SIG-M5 (cell line): Measurements from ENCODE around the gene ERC2.

ENCODE experiments used
- DNase-seq: peaks from one replicate; lab custom pipeline; 2025; lab: John Stamatoyannopoulos, UW

Gene ERC2

DNA sequence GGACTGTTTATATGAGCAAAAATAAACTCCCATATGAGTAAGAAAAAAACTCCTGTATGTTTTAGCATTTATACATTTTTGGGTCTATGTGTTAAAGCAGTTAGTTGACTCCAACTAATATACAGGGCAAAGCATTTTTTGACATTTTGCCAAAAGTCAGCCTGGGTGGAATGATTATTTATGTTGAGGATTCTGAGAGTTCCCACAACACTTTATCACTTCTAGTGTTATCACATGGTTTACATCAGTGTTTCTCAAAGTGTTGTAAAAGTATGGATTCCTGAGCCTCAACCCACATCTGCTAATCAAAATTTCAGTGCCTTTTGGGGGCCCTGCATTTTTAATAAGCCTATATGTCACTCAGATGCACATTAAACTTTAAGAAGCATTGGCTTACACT, 643.9 kb downstream of the ERC2 start:
- DNase-seq = no peak

GRCh38 chr3:55823829-55824228, 644.4 kb downstream of the ERC2 start:
- no peak for DNase-seq

DNA sequence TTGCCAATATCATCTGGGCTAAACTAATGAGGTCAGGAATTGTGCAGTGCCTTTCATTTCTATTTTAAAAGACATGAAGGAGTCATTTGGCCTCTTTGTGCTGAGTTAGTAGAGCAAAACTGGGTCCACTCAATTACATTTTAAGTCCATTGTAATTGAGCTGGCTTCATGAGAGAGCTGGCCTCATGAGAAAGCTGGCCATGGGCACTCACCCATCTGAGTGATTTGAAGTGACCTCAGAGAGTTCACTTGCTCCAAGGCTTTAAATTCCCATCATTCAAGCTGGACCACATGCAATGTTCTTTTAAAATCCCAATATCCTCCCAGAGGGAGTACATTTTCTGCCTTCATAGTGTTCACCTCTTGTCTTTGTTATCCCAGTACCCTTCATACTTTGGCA, 645.3 kb downstream of the ERC2 start:
- no peak for DNase-seq

GRCh38 chr3:55819005-55819404, 649.3 kb downstream of the ERC2 start:
- no peak for DNase-seq

GRCh38 chr3:55818485-55818884, 649.8 kb downstream of the ERC2 start:
- no peak for DNase-seq

DNA sequence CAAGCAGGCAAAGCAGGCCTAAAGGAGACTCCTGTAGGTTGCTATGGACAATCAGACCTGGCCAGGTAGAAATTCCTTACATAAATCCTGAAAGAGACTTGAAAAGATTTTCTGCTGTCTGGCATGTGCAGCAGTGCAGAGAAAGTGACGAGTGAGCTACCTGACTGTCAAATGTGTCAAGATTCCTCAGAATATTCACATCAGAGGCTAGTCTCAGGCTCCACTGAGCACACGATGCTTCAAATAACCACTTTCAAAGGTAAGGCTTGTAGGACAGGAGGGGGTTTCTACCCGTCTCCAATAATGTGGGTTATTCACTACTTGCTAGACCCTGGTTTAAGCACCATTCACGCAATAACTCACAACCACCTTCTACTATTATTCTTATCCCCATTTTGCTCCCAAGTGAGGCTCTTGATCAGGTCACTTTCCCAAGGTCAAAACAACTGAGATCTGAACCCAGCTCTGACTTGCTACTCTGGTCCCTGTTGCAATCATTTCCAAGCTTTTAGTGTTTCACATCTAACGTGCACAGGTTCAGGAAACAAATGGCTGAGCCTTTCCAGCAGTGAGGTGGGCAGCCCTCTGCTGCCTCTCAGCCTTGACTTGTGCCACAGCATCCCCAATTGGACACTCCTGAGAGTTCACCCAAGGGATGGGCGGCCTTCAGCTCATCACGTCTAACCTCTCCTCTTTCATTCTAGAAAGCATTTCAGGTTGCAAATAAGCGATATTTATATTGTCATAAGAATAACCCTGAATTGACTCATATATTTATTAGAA, 651.3 kb downstream of the ERC2 start:
- no peak for DNase-seq

- DNase-seq = no peak
Observed at GRCh38 chr3:55815262-55815661, 653.0 kb downstream of the ERC2 start.

- DNase-seq = no peak
Observed at GRCh38 chr3:55813268-55814097, 654.8 kb downstream of the ERC2 start.

DNA sequence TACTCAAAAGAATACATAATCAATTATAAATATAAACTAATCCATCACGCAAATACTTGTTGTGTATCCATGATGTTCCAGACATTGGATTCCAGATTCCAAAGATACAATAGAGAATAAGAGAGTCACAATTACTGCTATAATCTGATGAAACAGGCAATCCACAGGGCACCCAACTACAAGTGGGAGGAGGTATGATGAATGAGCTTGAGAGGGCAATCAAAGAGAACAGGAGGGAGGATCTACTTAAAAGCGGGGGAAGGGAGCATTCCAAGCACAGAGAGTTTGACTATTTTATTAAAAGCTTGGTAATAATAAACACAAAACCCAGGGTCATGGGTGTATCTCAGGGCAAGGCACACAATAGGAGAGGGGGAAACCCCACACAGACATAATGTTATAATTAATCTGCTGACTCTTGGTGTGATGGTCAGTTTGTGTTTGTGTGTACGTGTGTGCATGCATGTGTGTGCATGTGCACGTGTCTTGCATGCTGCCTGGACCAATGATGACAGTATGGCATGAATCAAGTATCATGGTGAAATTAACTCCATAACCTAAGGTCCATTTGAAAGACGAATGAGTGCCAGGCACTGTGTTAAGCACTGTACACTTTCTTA, 655.8 kb downstream of the ERC2 start:
- DNase-seq = no peak

DNA sequence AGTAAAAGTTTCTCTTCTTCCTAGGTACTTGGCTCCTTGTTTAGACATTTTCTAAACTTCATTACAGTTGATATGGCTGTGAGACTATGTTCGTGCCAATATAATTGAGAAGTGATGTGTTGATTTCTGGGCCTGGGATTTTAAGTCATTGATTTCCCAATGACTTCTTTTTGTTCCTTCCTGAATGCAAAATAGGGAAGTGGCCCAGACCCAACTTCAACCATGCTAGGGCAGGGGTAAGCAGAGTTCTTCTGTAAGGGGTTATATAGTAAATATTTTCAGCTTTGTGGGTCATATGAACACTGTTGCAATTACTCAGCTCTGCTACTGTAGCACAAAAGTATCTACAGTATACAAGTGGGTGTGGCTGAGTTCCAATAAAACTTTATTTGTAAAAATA, 661.1 kb downstream of the ERC2 start:
- DNase-seq = no peak

DNA sequence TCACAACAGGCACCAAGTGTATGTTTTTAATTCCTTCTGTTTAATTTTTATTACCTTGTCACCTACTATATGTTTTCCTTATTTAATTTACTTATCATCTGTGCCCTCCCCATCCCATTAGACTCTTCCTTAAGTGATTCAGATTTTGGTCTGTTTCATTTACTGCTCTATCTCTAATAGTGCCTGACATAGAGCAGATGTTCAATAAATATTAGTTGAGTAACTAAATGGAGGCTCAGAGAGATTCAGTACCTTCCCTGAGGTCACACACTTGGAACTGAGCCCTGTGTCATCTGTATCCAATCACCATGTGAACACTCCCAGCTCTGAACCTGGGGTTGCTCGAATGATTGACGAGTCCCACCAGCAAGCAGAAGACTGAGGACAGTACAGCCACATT, 663.1 kb downstream of the ERC2 start:
- DNase-seq = no peak

DNA sequence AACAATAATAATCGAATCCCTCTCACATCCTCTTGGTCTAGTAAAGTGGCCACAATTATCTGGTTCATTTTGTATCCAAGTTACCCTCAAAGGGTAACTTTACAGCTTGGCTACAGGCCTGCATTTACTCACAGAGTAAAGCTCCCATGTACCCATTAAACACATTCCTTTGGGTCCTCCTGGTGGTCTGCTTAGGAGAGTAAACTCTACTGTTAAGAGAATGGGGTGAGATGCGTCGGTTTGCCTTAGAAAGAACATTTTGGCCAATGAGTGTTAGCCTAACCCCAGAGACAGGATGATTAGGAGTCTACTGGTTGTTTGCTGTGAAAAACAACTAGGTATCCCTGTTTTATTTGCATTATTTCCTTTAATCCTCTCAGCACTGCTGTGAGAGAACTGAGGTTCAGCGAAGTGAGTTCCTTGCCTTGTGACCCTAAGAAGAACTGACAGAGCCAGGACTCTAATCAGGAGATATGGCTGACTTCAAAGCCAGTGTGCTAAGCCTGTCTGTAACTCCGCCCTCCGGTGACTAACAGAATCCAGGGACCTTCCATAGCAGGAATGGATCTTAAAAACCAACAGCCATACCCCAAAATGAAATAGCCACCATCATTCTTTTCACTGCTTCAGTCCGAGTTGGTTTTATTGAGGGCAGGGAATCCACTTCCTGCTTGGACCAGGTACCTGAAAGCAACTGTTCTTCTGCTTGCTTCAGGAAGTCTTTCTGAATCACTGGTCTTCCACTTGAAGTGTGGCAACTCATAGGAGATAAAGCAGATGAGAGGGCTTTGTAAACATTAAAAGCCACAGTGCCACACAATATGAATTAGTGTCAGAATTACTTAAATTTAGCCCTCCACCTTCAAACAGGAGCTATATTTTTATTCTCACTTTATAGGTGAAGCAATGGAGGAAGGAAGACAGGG, 663.8 kb downstream of the ERC2 start:
- no peak for DNase-seq

- DNase-seq = no peak
Observed at GRCh38 chr3:55802816-55803215, 665.5 kb downstream of the ERC2 start.

DNA sequence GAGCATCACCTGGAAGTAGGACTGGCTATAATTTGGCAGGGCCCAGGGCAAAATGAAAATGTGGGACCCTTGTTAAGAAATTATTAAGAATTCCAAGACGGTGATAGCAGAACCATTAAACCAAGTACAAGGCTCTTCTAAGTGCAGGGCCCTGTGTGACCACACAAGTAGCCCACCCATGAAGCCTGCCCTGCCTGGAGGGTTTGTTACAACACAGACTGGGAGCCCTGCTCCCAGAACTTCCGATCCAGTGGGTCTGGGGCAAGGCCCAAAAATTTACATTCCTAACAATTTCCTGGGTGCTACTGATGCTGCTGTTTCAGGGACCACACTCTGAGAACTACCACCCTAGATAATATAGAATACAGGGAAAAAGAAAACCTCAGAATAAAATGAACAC, 666.6 kb downstream of the ERC2 start:
- no peak for DNase-seq

GRCh38 chr3:55801068-55801467, 667.2 kb downstream of the ERC2 start:
- DNase-seq = no peak

DNA sequence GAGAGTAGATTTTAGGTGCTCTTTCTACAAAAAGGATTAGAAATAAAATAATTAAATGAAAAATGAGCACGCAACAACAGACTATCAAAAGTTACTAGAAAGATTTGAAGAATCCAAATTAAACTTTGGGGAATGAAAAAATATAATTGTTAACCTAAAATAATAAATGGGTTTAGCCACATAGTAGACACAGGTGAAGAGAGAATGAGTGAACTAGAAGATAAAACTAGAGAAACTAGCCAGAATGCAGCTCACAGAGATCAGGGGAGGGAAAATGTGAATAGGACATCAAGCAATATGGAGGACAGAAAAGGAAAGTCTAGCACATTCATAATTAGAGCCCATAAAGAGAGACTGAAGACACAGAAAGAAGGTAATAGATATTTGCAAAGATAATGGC, 670.5 kb downstream of the ERC2 start:
- no peak for DNase-seq

DNA sequence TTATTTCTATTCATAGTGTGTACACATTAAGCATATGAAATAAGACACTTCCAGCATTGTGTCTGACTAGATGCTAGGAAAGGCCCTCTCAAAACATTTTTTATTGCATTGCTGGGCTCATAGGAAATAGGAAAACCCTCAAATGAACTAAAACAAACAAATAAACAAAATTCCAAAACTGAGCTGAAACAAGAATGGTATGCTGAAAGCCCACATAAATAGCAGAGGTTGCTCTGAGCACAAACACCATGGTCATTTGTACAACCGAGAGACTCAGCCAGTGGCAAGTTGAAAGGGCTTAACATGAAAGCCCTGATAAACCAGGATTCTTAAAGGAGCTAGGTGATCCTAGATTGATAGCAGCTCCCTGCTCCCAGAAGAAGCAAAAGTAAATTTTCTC, 671.2 kb downstream of the ERC2 start:
- DNase-seq = no peak

GRCh38 chr3:55796533-55796932, 671.7 kb downstream of the ERC2 start:
- DNase-seq = no peak

- DNase-seq = no peak
Observed at GRCh38 chr3:55795746-55796145, 672.5 kb downstream of the ERC2 start.

GRCh38 chr3:55795296-55795695, 673.0 kb downstream of the ERC2 start:
- DNase-seq = no peak

GRCh38 chr3:55792742-55793141, 675.5 kb downstream of the ERC2 start:
- no peak for DNase-seq

- no peak for DNase-seq
Observed at GRCh38 chr3:55792009-55792408, 676.3 kb downstream of the ERC2 start.
